Neural crest cell (in vitro differentiated cells): ENCODE data around the gene PP2D1. TPM values are rescaled to one million over a fixed set of nuclear protein-coding genes. Genes with fewer than 3 reads are reported as not detected.
A peak's percentile ranks its signal among the peaks of the same experiment; 100 is the strongest.

ENCODE experiments used
- DNase-seq: peaks from one replicate; pipeline ENCODE4 v3.0.0; 2021; ENCODE audit warnings: low read depth, mixed read lengths, low spot score
- H3K27ac Mint-ChIP-seq: one replicate; pipeline ENCODE4 v1.8.0; 2021; ENCODE audit warnings: mild to moderate bottlenecking, mixed read lengths; ENCODE audit not compliant: unreplicated experiment
- H3K27me3 Mint-ChIP-seq: 2 replicates; pipeline ENCODE4 v1.8.0; 2021; ENCODE audit warnings: low read depth, mild to moderate bottlenecking, mixed read lengths
- H3K36me3 Mint-ChIP-seq: 2 replicates; pipeline ENCODE4 v1.8.0; 2021; ENCODE audit warnings: low read depth, mild to moderate bottlenecking, mixed read lengths
- H3K4me1 Mint-ChIP-seq: 2 replicates; pipeline ENCODE4 v1.8.0; 2021; ENCODE audit warnings: mixed read lengths
- H3K4me3 Mint-ChIP-seq: one replicate; pipeline ENCODE4 v1.8.0; 2021; ENCODE audit warnings: mild to moderate bottlenecking, mixed read lengths
- H3K9me3 Mint-ChIP-seq: 2 replicates; pipeline ENCODE4 v1.8.0; 2021; ENCODE audit warnings: mixed read lengths
- CTCF ChIP-seq: fragments of 200-600 bp; sonication (generic); conservative IDR thresholded peaks from 2 replicates; pipeline ENCODE4 v1.5.0; 2021; ENCODE audit warnings: antibody characterized with exemption, mild to moderate bottlenecking
- total RNA-seq: library from RNA; stranded (reverse); gene quantifications from 2 replicates; pipeline ENCODE4 v1.2.1, GENCODE V29; 2021

Gene PP2D1
- total RNA-seq, 1 donor from 2014 or later = not detected

DNA sequence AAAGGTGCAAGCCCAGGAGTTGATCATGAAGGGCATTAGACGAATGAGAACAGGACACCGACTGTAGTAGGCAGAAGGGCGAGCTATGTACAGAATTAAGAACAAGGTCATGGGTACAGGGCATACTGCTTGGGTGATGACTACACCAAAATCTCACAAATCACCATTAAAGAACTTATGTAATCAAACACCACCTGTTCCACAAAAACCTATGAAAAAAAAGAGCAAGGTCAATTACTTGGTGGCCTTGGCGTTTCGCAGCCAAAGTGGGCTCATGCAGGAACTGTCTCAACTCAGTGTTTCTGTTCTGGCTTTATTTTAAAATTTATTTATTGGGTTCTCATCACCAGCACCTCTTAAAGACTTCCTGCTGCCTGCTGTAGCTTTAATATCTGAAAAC, 30.3 kb upstream of the PP2D1 start:
- no peaks in the 10 kb centered on the region for H3K27me3 Mint-ChIP-seq
- no peak for DNase-seq
- H3K27ac Mint-ChIP-seq = no peak overlapping the region
- no peaks in the 10 kb centered on the region for H3K9me3 Mint-ChIP-seq
- no peak for TF ChIP-seq CTCF
- H3K4me3 Mint-ChIP-seq = peak overlapping the region; percentile 96
- H3K36me3 Mint-ChIP-seq = no peaks in the 10 kb centered on the region
- peaks cover 27% of the 10 kb centered on the region for H3K4me1 Mint-ChIP-seq

DNA sequence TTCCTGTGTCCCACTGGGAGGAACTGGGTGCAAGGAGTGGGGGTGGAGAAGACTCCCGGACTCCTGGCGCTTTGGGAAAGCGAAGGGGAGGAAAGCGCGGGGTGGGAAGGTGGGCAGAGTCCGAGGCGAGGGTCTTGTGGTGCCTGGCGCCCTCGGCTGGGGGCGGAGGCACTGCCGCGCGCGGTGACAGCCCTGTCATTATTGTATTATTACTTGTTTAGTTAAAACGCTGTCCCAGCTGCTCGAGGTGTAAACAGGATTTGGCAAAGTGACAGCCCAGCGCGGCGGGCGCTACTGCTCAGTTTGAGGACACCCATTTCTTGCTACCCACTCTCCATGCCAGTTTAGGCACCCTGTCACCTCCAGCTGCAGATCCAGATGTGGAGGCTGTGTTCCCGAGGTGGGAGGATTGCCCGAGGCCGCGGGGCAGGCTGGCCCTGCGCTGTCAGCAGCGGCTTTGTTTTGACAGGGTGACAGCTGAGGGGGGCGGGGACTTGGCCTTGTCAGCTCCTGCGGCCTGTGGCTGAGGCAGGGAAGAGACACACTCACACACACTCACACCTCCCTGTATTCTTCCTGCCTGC, 29.2 kb upstream of the PP2D1 start:
- peak; percentile 69 for DNase-seq
- Mint-ChIP-seq H3K4me1 (peaks cover 27% of the 10 kb centered on the region), H3K9me3 (no peaks in the 10 kb centered on the region)

GRCh38 chr3:20040548-20041196, 28.6 kb upstream of the PP2D1 start:
- Mint-ChIP-seq H3K4me3 (peak overlapping the region; percentile 96), H3K36me3 (no peaks in the 10 kb centered on the region), H3K27me3 (no peaks in the 10 kb centered on the region), H3K4me1 (peaks cover 27% of the 10 kb centered on the region), H3K27ac (peak overlapping the region; percentile 92), H3K9me3 (no peaks in the 10 kb centered on the region)
- peak; percentile 57 for DNase-seq
- TF ChIP-seq CTCF = no peak

More for the DNA sequence above, 29.2 kb upstream of the PP2D1 start:
- Mint-ChIP-seq H3K4me3 (peak overlapping the region; percentile 96), H3K36me3 (no peaks in the 10 kb centered on the region), H3K27me3 (no peaks in the 10 kb centered on the region), H3K27ac (no peak overlapping the region)
- TF ChIP-seq CTCF = no peak

- H3K27me3 Mint-ChIP-seq = no peaks in the 10 kb centered on the region
- peak within 1 kb of the TSS; percentile 92 for H3K27ac Mint-ChIP-seq
- H3K4me3 Mint-ChIP-seq = peak within 1 kb of the TSS; percentile 96
- H3K36me3 Mint-ChIP-seq = no peaks in the 10 kb centered on the region
- no peaks in the 10 kb centered on the region for H3K9me3 Mint-ChIP-seq
- DNase-seq = peak; percentile 71
- peak; percentile 76 for TF ChIP-seq CTCF
- H3K4me1 Mint-ChIP-seq = peaks cover 27% of the 10 kb centered on the region
These were observed 27.9 kb upstream of the PP2D1 start, which contains the start of gene KAT2B for GRCh38 chr3:20039765-20040547. Gene KAT2B, plus strand, starts transcription at chr3:20040446. Its CDS starts 32 bp downstream, at chr3:20040478.

GRCh38 chr3:20039466-20039764, 27.4 kb upstream of the PP2D1 start:
- no peak for TF ChIP-seq CTCF
- Mint-ChIP-seq H3K4me3 (peak overlapping the region; percentile 92), H3K9me3 (no peaks in the 10 kb centered on the region), H3K4me1 (peaks cover 27% of the 10 kb centered on the region), H3K27me3 (no peaks in the 10 kb centered on the region), H3K36me3 (no peaks in the 10 kb centered on the region), H3K27ac (peak overlapping the region; percentile 72)
- DNase-seq = no peak
